ENCODE measurements around the gene FFAR1.
"Not testable (repeated sequence)": the region's sequence is repeated elsewhere in the genome, so short reads cannot be mapped to it uniquely, and the experiment has no call there.

The FFAR1 gene

GRCh38 chr19:35341565-35342225 lies 6.0 kb upstream of the FFAR1 start:
- DNase-seq (ENCODE audit: low spot score), result no peak

- DNase-seq (ENCODE audit: low spot score), result peak; percentile 36
These were observed 5.3 kb upstream of the FFAR1 start for GRCh38 chr19:35342430-35342829.

- peak; percentile 17 for DNase-seq (ENCODE audit: low spot score)
These were observed 3.1 kb upstream of the FFAR1 start for GRCh38 chr19:35344511-35345031.

GRCh38 chr19:35345671-35346111 lies 2.0 kb upstream of the FFAR1 start:
- no peak for DNase-seq (ENCODE audit: low spot score)

GRCh38 chr19:35346193-35347052 lies 1.3 kb upstream of the FFAR1 start:
- no peak for DNase-seq (ENCODE audit: low spot score)

- DNase-seq (ENCODE audit: low spot score), result no peak
These were observed 212 bp downstream of the FFAR1 start for GRCh38 chr19:35347930-35348298.

GRCh38 chr19:35348911-35349611 lies 1.4 kb downstream of the FFAR1 start:
- peak; percentile 18 for DNase-seq (ENCODE audit: low spot score)

- no peak for DNase-seq (ENCODE audit: low spot score)
These were observed 2.2 kb downstream of the FFAR1 start for GRCh38 chr19:35349614-35350521.

GRCh38 chr19:35350591-35350990 lies 2.9 kb downstream of the FFAR1 start:
- DNase-seq (ENCODE audit: low spot score), result no peak

GRCh38 chr19:35351411-35352176 lies 3.9 kb downstream of the FFAR1 start:
- DNase-seq (ENCODE audit: low spot score), result no peak

- peak; percentile 35 for DNase-seq (ENCODE audit: low spot score)
These were observed 4.4 kb downstream of the FFAR1 start for GRCh38 chr19:35352177-35352447.

GRCh38 chr19:35352448-35353304 lies 5.0 kb downstream of the FFAR1 start:
- peak; percentile 90 for DNase-seq (ENCODE audit: low spot score)

GRCh38 chr19:35353635-35354034 lies 5.9 kb downstream of the FFAR1 start:
- no peak for DNase-seq (ENCODE audit: low spot score)

GRCh38 chr19:35354898-35355297 lies 7.2 kb downstream of the FFAR1 start:
- DNase-seq (ENCODE audit: low spot score), result no peak

GRCh38 chr19:35355791-35356460 lies 8.2 kb downstream of the FFAR1 start:
- no peak for DNase-seq (ENCODE audit: low spot score)

GRCh38 chr19:35357867-35358573 lies 10.3 kb downstream of the FFAR1 start, which contains the start of gene FFAR3:
Gene FFAR3 (plus strand): TSS chr19:35358460. CDS start chr19:35358891, 431 bp downstream.
- no peak for DNase-seq (ENCODE audit: low spot score)

GRCh38 chr19:35358834-35359233 lies 11.1 kb downstream of the FFAR1 start:
- not testable (repeated sequence) for DNase-seq (ENCODE audit: low spot score)

- DNase-seq (ENCODE audit: low spot score), result not testable (repeated sequence)
These were observed 11.7 kb downstream of the FFAR1 start for GRCh38 chr19:35359395-35359794.

- DNase-seq (ENCODE audit: low spot score), result not testable (repeated sequence)
These were observed 12.4 kb downstream of the FFAR1 start for GRCh38 chr19:35360081-35360480.
